ENCODE data around the gene DOLPP1. TPM values are rescaled to one million over a fixed set of nuclear protein-coding genes. Genes with fewer than 3 reads are reported as not detected.
A peak's percentile ranks its signal among the peaks of the same experiment; 100 is the strongest.
"Not testable (repeated sequence)": the region's sequence is repeated elsewhere in the genome, so short reads cannot be mapped to it uniquely, and the experiment has no call there.

DOLPP1 gene
- polyA plus RNA-seq, 1 donor from 2014 or later, result 31.5 TPM

DNA sequence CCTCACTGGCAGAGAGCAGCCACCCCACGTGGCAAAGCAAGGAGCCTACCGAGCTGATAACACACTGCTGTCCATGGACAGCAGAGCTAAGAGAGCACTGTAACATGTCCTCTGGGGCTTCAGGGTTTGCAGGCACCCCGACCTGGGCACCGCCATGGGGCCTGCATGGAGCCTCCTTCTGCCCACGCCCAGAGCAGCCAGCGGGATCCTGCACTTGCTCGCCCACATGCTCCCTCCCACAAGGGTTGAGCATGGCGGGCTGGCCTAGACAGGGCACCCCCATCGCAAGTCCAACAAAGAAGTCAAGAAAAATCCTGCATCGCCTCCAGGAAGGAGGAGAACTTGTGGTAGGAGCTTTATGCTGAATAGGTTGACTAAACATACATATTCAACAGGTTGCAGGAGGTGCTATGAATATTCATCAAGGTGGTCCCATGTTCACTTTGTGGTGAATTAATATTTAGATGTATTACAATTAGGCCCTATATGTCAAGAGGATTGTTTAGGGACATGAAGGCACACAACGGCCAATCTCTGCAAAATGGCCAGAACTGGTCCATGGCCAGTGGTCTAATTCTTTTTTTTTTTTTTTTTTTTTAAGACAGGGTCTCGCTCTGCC is 48.3 kb upstream of the DOLPP1 start:
- no peaks in the 10 kb centered on the region for H3K9me3 ChIP-seq (ENCODE audit: low read length)
- no peak overlapping the region for H3K9ac ChIP-seq (ENCODE audit: low read length)
- no peaks in the 10 kb centered on the region for H4K20me1 ChIP-seq (ENCODE audit: insufficient read depth)
- H3K36me3 ChIP-seq (ENCODE audit: insufficient read depth, low read length), result no peaks in the 10 kb centered on the region
- no peak overlapping the region for H3K27ac ChIP-seq (ENCODE audit: low read length)
- no peak overlapping the region for H3K4me3 ChIP-seq (ENCODE audit: low read length)
- H3K9me2 ChIP-seq (ENCODE audit: insufficient read depth, low read length), result no peaks in the 10 kb centered on the region
- TF ChIP-seq EZH2 (IDR thresholded peaks at IDR 0.05; ENCODE audit: borderline replicate concordance, insufficient read depth, low read length, poor library complexity, severe bottlenecking) (no peak), MXI1 (conservative IDR thresholded peaks at IDR 0.05; ENCODE audit: poor library complexity, severe bottlenecking) (no peak), TAF1 (IDR thresholded peaks at IDR 0.05; ENCODE audit: low read depth) (no peak), RAD21 (conservative IDR thresholded peaks at IDR 0.05) (no peak), EP300 (conservative IDR thresholded peaks at IDR 0.05; ENCODE audit: poor library complexity, severe bottlenecking) (no peak), POLR2AphosphoS5 (IDR thresholded peaks at IDR 0.05) (no peak), SMC3 (conservative IDR thresholded peaks at IDR 0.05; ENCODE audit: poor library complexity) (no peak)
- TF ChIP-seq, protein P1, sequence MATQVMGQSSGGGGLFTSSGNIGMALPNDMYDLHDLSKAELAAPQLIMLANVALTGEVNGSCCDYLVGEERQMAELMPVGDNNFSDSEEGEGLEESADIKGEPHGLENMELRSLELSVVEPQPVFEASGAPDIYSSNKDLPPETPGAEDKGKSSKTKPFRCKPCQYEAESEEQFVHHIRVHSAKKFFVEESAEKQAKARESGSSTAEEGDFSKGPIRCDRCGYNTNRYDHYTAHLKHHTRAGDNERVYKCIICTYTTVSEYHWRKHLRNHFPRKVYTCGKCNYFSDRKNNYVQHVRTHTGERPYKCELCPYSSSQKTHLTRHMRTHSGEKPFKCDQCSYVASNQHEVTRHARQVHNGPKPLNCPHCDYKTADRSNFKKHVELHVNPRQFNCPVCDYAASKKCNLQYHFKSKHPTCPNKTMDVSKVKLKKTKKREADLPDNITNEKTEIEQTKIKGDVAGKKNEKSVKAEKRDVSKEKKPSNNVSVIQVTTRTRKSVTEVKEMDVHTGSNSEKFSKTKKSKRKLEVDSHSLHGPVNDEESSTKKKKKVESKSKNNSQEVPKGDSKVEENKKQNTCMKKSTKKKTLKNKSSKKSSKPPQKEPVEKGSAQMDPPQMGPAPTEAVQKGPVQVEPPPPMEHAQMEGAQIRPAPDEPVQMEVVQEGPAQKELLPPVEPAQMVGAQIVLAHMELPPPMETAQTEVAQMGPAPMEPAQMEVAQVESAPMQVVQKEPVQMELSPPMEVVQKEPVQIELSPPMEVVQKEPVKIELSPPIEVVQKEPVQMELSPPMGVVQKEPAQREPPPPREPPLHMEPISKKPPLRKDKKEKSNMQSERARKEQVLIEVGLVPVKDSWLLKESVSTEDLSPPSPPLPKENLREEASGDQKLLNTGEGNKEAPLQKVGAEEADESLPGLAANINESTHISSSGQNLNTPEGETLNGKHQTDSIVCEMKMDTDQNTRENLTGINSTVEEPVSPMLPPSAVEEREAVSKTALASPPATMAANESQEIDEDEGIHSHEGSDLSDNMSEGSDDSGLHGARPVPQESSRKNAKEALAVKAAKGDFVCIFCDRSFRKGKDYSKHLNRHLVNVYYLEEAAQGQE (IDR thresholded peaks at IDR 0.05; ENCODE audit: borderline replicate concordance), result no peak
- TF ChIP-seq, protein P2, sequence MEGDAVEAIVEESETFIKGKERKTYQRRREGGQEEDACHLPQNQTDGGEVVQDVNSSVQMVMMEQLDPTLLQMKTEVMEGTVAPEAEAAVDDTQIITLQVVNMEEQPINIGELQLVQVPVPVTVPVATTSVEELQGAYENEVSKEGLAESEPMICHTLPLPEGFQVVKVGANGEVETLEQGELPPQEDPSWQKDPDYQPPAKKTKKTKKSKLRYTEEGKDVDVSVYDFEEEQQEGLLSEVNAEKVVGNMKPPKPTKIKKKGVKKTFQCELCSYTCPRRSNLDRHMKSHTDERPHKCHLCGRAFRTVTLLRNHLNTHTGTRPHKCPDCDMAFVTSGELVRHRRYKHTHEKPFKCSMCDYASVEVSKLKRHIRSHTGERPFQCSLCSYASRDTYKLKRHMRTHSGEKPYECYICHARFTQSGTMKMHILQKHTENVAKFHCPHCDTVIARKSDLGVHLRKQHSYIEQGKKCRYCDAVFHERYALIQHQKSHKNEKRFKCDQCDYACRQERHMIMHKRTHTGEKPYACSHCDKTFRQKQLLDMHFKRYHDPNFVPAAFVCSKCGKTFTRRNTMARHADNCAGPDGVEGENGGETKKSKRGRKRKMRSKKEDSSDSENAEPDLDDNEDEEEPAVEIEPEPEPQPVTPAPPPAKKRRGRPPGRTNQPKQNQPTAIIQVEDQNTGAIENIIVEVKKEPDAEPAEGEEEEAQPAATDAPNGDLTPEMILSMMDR (IDR thresholded peaks at IDR 0.05; ENCODE audit: poor library complexity, severe bottlenecking), result no peak
- no peaks in the 10 kb centered on the region for H3F3A ChIP-seq (ENCODE audit: insufficient read depth, low read length, poor library complexity, severe bottlenecking)
- no peak overlapping the region for H2AFZ ChIP-seq (ENCODE audit: low read depth, low read length)
- no peaks in the 10 kb centered on the region for H3K27me3 ChIP-seq (ENCODE audit: insufficient read depth, low read depth, low read length)
- peaks cover 7% of the 10 kb centered on the region for H3K79me2 ChIP-seq (replicated peaks; ENCODE audit: insufficient read depth, low read length)
- no peak overlapping the region for H3K4me2 ChIP-seq (ENCODE audit: low read length)

DNA sequence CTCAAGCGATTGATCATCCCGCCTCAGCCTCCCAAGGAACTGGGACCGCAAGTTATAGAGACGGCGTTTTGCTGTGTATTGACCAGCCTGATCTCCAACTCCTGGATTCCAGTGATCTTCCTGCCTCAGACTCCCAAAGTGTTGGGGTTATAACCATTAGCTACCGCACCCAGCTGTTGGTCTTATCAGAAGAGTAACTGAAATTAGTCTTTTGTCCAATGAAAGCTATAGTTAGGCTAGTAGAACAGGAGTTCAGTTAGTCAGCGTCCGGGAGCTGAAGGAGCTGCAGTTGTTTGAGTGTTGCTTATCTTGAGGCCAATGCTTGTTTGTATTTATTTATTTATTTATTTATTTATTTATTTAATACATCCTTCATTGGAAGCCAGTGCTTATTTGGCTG is 47.7 kb upstream of the DOLPP1 start:
- Histone ChIP-seq H3K79me2 (replicated peaks; ENCODE audit: insufficient read depth, low read length) (peaks cover 9% of the 10 kb centered on the region), H3K27me3 (ENCODE audit: insufficient read depth, low read depth, low read length) (no peaks in the 10 kb centered on the region), H3K36me3 (ENCODE audit: insufficient read depth, low read length) (no peaks in the 10 kb centered on the region), H3K9ac (ENCODE audit: low read length) (no peak overlapping the region), H2AFZ (ENCODE audit: low read depth, low read length) (no peak overlapping the region), H3K9me3 (ENCODE audit: low read length) (no peaks in the 10 kb centered on the region), H3F3A (ENCODE audit: insufficient read depth, low read length, poor library complexity, severe bottlenecking) (no peaks in the 10 kb centered on the region), H3K9me2 (ENCODE audit: insufficient read depth, low read length) (no peaks in the 10 kb centered on the region), H3K4me3 (ENCODE audit: low read length) (no peak overlapping the region), H4K20me1 (ENCODE audit: insufficient read depth) (no peaks in the 10 kb centered on the region), H3K27ac (ENCODE audit: low read length) (no peak overlapping the region), H3K4me2 (ENCODE audit: low read length) (no peak overlapping the region)
- TF ChIP-seq, protein P2 (IDR thresholded peaks at IDR 0.05; ENCODE audit: poor library complexity, severe bottlenecking), result no peak
- TF ChIP-seq TAF1 (IDR thresholded peaks at IDR 0.05; ENCODE audit: low read depth), result no peak
- TF ChIP-seq SMC3 (conservative IDR thresholded peaks at IDR 0.05; ENCODE audit: poor library complexity), result no peak
- no peak for TF ChIP-seq MXI1 (conservative IDR thresholded peaks at IDR 0.05; ENCODE audit: poor library complexity, severe bottlenecking)
- TF ChIP-seq EZH2 (IDR thresholded peaks at IDR 0.05; ENCODE audit: borderline replicate concordance, insufficient read depth, low read length, poor library complexity, severe bottlenecking), result no peak
- TF ChIP-seq POLR2AphosphoS5 (IDR thresholded peaks at IDR 0.05), result no peak
- no peak for TF ChIP-seq EP300 (conservative IDR thresholded peaks at IDR 0.05; ENCODE audit: poor library complexity, severe bottlenecking)
- TF ChIP-seq, protein P1 (IDR thresholded peaks at IDR 0.05; ENCODE audit: borderline replicate concordance), result no peak
- no peak for TF ChIP-seq RAD21 (conservative IDR thresholded peaks at IDR 0.05)

DNA sequence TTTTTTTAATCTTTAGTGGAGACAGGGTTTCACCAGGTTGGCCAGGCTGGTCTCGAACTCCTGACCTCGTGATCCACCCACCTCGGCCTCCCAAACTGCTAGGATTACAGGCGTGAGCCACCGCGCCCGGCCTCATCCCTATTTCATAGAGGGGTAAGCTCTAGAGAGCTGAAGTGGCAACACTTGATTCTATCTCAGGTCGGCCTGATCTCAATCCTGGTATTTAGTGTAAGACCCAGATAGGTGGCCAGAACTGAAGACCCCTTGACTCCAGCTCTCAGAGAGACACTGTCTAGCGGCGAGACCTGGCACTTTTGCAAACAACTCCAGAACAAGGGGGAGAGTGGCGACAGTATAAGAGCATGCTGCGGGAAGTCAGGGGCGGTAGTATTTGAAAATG is 45.1 kb upstream of the DOLPP1 start:
- not testable (repeated sequence) for H3K9me2 ChIP-seq (ENCODE audit: insufficient read depth, low read length); H4K20me1 ChIP-seq (ENCODE audit: insufficient read depth); H3F3A ChIP-seq (ENCODE audit: insufficient read depth, low read length, poor library complexity, severe bottlenecking); H3K79me2 ChIP-seq (replicated peaks; ENCODE audit: insufficient read depth, low read length); H3K27me3 ChIP-seq (ENCODE audit: insufficient read depth, low read depth, low read length); H3K9me3 ChIP-seq (ENCODE audit: low read length); H3K36me3 ChIP-seq (ENCODE audit: insufficient read depth, low read length)
- peak overlapping the region; percentile 64 for H3K27ac ChIP-seq (ENCODE audit: low read length)
- peak overlapping the region; percentile 99 for H3K4me3 ChIP-seq (ENCODE audit: low read length)
- peak overlapping the region; percentile 68 for H3K4me2 ChIP-seq (ENCODE audit: low read length)
- H2AFZ ChIP-seq (ENCODE audit: low read depth, low read length), result peak overlapping the region; percentile 61
- peak overlapping the region; percentile 35 for H3K9ac ChIP-seq (ENCODE audit: low read length)
